Ramos (cell line): ENCODE data around the gene PRAMEF5.
"Not testable (repeated sequence)": the region's sequence is repeated elsewhere in the genome, so short reads cannot be mapped to it uniquely, and the experiment has no call there.

Experiments used
- in situ Hi-C: fragments of 300-500 bp; cut with MboI; formaldehyde crosslinking; loops from one replicate; pipeline ENCODE4 v1.14.3; 2022; ENCODE audit warnings: low sequenced_read_pairs; ENCODE audit not compliant: unreplicated experiment

The PRAMEF5 gene

GRCh38 chr1:13265124-13265523 is 11.1 kb downstream of the PRAMEF5 start:
- in situ Hi-C loops, result not testable (repeated sequence)

- in situ Hi-C loops, result not testable (repeated sequence)
Measured at GRCh38 chr1:13277016-13277415, 23.0 kb downstream of the PRAMEF5 start.

GRCh38 chr1:13279617-13280016 is 25.6 kb downstream of the PRAMEF5 start:
- in situ Hi-C loops, result not testable (repeated sequence)

- in situ Hi-C loops, result not testable (repeated sequence)
Measured at GRCh38 chr1:13285037-13285436, 31.0 kb downstream of the PRAMEF5 start, which contains the start of gene PRAMEF8. PRAMEF8 (minus strand) TSS chr1:13285137; CDS start chr1:13284091, 1,046 bp downstream.

- in situ Hi-C loops, result not testable (repeated sequence)
Measured at GRCh38 chr1:13289030-13289429, 35.0 kb downstream of the PRAMEF5 start.

- in situ Hi-C loops, result not testable (repeated sequence)
Measured at GRCh38 chr1:13297216-13297931, 43.4 kb downstream of the PRAMEF5 start.

- in situ Hi-C loops, result not testable (repeated sequence)
Measured at GRCh38 chr1:13298699-13299098, 44.7 kb downstream of the PRAMEF5 start.

- in situ Hi-C loops, result not testable (repeated sequence)
Measured at GRCh38 chr1:13302197-13302596, 48.2 kb downstream of the PRAMEF5 start.

- in situ Hi-C loops, result not testable (repeated sequence)
Measured at GRCh38 chr1:13303239-13303638, 49.2 kb downstream of the PRAMEF5 start, which contains the start of gene PRAMEF33. PRAMEF33 (plus strand) TSS chr1:13303539; CDS start chr1:13305955, 2,416 bp downstream.
